WTC11 (cell line): ENCODE data around the gene KRT8. TPM values are rescaled to one million over a fixed set of nuclear protein-coding genes. Genes with fewer than 3 reads are reported as not detected.

Experiments used
- ATAC-seq: fragments of 200-7000 bp; cut with Tn5 transposase; 2 replicates; pipeline ENCODE4 v1.10.0; 2021; ENCODE audit warnings: mild to moderate bottlenecking, moderate library complexity
- CTCF ChIA-PET: fragments of 300-600 bp; sonication (Branson Sonifier 250); formaldehyde crosslinking; loops from one replicate; lab custom pipeline; 2021; ENCODE audit warnings: antibody characterized with exemption; lab: Charles Lee
- POLR2A ChIA-PET: fragments of 350-600 bp; sonication (Branson Sonifier 250); formaldehyde crosslinking; loops from one replicate; lab custom pipeline; 2021; ENCODE audit warnings: antibody characterized with exemption; lab: Charles Lee
- DNase-seq: peaks from one replicate; pipeline ENCODE4 v3.0.0; 2021; ENCODE audit warnings: low spot score
- H3K27ac Mint-ChIP-seq: 2 replicates; pipeline ENCODE4 v1.8.0; 2021; ENCODE audit warnings: mixed read lengths
- H3K27me3 Mint-ChIP-seq: 2 replicates; pipeline ENCODE4 v1.8.0; 2021; ENCODE audit warnings: low read depth, mild to moderate bottlenecking, moderate library complexity, mixed read lengths
- H3K36me3 Mint-ChIP-seq: 2 replicates; pipeline ENCODE4 v1.8.0; 2021; ENCODE audit warnings: mixed read lengths
- H3K4me1 Mint-ChIP-seq: 2 replicates; pipeline ENCODE4 v1.8.0; 2022; ENCODE audit warnings: mixed read lengths
- H3K4me3 Mint-ChIP-seq: 2 replicates; pipeline ENCODE4 v1.8.0; 2021; ENCODE audit warnings: mild to moderate bottlenecking, moderate library complexity, mixed read lengths
- H3K9me3 Mint-ChIP-seq: 2 replicates; pipeline ENCODE4 v1.8.0; 2021; ENCODE audit warnings: mixed read lengths
- EMX1 ChIP-seq: fragments of 250-450 bp; sonication (Bioruptor Pico); IDR thresholded peaks from 2 replicates; pipeline ENCODE4 v1.8.0; 2021; ENCODE audit warnings: mild to moderate bottlenecking
- FOXP1 ChIP-seq: sonication (generic); formaldehyde crosslinking; IDR thresholded peaks from 2 replicates; pipeline ENCODE4 v1.8.0; 2022; ENCODE audit warnings: missing genetic modification reagents, mild to moderate bottlenecking, moderate library complexity, borderline replicate concordance
- GABPB1 ChIP-seq: sonication (generic); formaldehyde crosslinking; IDR thresholded peaks from 2 replicates; pipeline ENCODE4 v1.8.1; 2023; ENCODE audit warnings: mild to moderate bottlenecking, missing genetic modification reagents
- GTF2I ChIP-seq: fragments of 250-450 bp; sonication (Bioruptor Pico); conservative IDR thresholded peaks from 2 replicates; pipeline ENCODE4 v1.4.0; 2021; ENCODE audit warnings: mild to moderate bottlenecking
- NFE2L1 ChIP-seq: sonication (generic); formaldehyde crosslinking; IDR thresholded peaks from 2 replicates; pipeline ENCODE4 v1.8.1; 2023; ENCODE audit warnings: missing genetic modification reagents
- NR2C2 ChIP-seq: sonication (generic); formaldehyde crosslinking; IDR thresholded peaks from 2 replicates; pipeline ENCODE4 v1.8.0; 2022; ENCODE audit warnings: mild to moderate bottlenecking, missing genetic modification reagents
- OVOL2 ChIP-seq: fragments of 250-450 bp; sonication (Bioruptor Pico); IDR thresholded peaks from 2 replicates; pipeline ENCODE4 v1.9.0; 2021; ENCODE audit warnings: mild to moderate bottlenecking, borderline replicate concordance
- PRRX2 ChIP-seq: fragments of 250-450 bp; sonication (Bioruptor Pico); IDR thresholded peaks from 2 replicates; pipeline ENCODE4 v1.8.0; 2021; ENCODE audit warnings: mild to moderate bottlenecking
- ZBTB21 ChIP-seq: sonication (generic); formaldehyde crosslinking; IDR thresholded peaks from 2 replicates; pipeline ENCODE4 v1.8.1; 2023; ENCODE audit warnings: mild to moderate bottlenecking, missing genetic modification reagents, borderline replicate concordance
- ZNF263 ChIP-seq: sonication (generic); formaldehyde crosslinking; IDR thresholded peaks from 2 replicates; pipeline ENCODE4 v1.8.1; 2022; ENCODE audit warnings: low read depth, mild to moderate bottlenecking, moderate library complexity, missing genetic modification reagents
- total RNA-seq: library from RNA; stranded (reverse); gene quantifications from 3 replicates; pipeline ENCODE4 v1.2.3, GENCODE V29; 2021
- TF ChIP-seq, protein P1 (sequence below): fragments of 250-450 bp; sonication (Bioruptor Pico); IDR thresholded peaks from 2 replicates; pipeline ENCODE4 v1.9.0; 2021; ENCODE audit warnings: mild to moderate bottlenecking
- TF ChIP-seq, protein P2 (sequence below): sonication (generic); formaldehyde crosslinking; IDR thresholded peaks from 2 replicates; pipeline ENCODE4 v1.8.1; 2023; ENCODE audit warnings: mild to moderate bottlenecking, missing genetic modification reagents, moderate library complexity
- TF ChIP-seq, protein P3 (sequence below): sonication (generic); formaldehyde crosslinking; IDR thresholded peaks from 2 replicates; pipeline ENCODE4 v1.8.0; 2022; ENCODE audit warnings: mild to moderate bottlenecking, missing genetic modification reagents
- TF ChIP-seq, protein P4 (sequence below): sonication (generic); formaldehyde crosslinking; IDR thresholded peaks from 2 replicates; pipeline ENCODE4 v1.8.0; 2023; ENCODE audit warnings: mild to moderate bottlenecking, missing genetic modification reagents
- TF ChIP-seq, protein P5 (sequence below): sonication (generic); formaldehyde crosslinking; IDR thresholded peaks from 2 replicates; pipeline ENCODE4 v1.8.1; 2022; ENCODE audit warnings: low read depth, missing genetic modification reagents, borderline replicate concordance
- TF ChIP-seq, protein P6 (sequence below): fragments of 200-600 bp; IDR thresholded peaks from 2 replicates; pipeline ENCODE4 v1.8.0; 2022; ENCODE audit warnings: antibody characterized with exemption

KRT8 gene
- total RNA-seq, 1 experiment from 2014 or later, result 477 TPM

DNA sequence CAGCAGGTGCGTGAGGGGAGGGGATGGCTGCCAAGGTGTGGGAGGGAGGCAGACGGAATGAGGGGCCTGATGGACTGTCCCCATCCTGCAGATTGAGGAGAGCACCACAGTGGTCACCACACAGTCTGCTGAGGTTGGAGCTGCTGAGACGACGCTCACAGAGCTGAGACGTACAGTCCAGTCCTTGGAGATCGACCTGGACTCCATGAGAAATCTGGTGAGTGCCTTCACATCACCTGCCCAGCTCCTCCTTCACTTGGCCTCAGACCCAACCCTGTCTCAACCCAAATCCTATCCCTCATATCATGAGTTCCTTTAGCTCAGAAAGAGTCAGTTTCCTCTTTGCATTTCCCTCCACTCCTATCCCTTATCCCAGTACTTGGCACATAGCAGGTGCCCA is 46.8 kb upstream of the KRT8 start:
- ChIA-PET POLR2A (interaction anchor here (1.0 to 5.2 kb wide), 2 partner anchors 14 to 48 kb away, joined by 3 to 44 read pairs; partner anchors contain the start of gene KRT8), CTCF (interaction anchor here (0.9 to 2.1 kb wide), 11 partner anchors 10 to 77 kb away, joined by 3 to 13 read pairs (median 5); partner anchors contain the start of gene KRT8)
- peaks cover 38% of the 10 kb centered on the region for H3K36me3 Mint-ChIP-seq
- H3K27me3 Mint-ChIP-seq, result no peaks in the 10 kb centered on the region; the same call in 1 of the 2 replicates
- peak overlapping the region; percentile 94 for H3K4me3 Mint-ChIP-seq
- H3K4me1 Mint-ChIP-seq, result peaks cover 45% of the 10 kb centered on the region
- H3K27ac Mint-ChIP-seq, result peak overlapping the region; percentile 91
- TF ChIP-seq NR2C2 (CRISPR knock-in tag) (no peak), FOXP1 (CRISPR knock-in tag) (no peak)
- DNase-seq (no peak), ATAC-seq (no peak)
- H3K9me3 Mint-ChIP-seq, result no peaks in the 10 kb centered on the region

DNA sequence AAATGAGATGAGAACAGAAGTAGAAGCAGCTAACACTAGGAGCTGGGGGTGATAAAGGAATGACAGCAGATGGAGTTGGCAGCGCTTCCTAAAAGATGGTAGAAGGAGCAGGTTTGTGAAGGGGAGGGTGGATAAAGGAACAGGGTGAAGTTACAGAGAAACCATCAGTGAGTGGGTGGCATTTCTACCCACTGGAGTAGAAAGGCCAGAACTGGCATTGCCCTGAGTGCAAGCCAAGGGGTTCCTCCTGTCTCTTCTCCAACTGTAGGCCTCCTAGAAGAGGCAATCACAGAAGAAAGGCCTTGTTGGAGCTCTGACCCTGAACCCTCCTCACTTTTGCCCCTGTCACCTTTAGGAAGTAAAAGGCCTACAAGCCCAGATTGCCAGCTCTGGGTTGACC is 46.2 kb upstream of the KRT8 start:
- ChIA-PET CTCF (interaction anchor here (0.9 to 2.1 kb wide), 8 partner anchors 9 to 76 kb away, joined by 3 to 13 read pairs (median 6); partner anchors contain the start of gene KRT8), POLR2A (interaction anchor here (2.5 to 5.2 kb wide), 2 partner anchors 25 to 47 kb away, joined by 10 to 44 read pairs; partner anchors contain the start of gene KRT8)
- Mint-ChIP-seq H3K27me3 (no peaks in the 10 kb centered on the region; the same call in 1 of the 2 replicates), H3K27ac (peak overlapping the region; percentile 91), H3K9me3 (no peaks in the 10 kb centered on the region), H3K36me3 (peaks cover 38% of the 10 kb centered on the region), H3K4me1 (peaks cover 50% of the 10 kb centered on the region), H3K4me3 (peak overlapping the region; percentile 94)
- DNase-seq (no peak), ATAC-seq (no peak)
- TF ChIP-seq OVOL2 (CRISPR knock-in tag), result no peak
- TF ChIP-seq, protein P1, sequence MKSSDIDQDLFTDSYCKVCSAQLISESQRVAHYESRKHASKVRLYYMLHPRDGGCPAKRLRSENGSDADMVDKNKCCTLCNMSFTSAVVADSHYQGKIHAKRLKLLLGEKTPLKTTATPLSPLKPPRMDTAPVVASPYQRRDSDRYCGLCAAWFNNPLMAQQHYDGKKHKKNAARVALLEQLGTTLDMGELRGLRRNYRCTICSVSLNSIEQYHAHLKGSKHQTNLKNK (CRISPR knock-in tag), result 0 out of 2 replicates have a peak, but pooled peaks have one; percentile 43

DNA sequence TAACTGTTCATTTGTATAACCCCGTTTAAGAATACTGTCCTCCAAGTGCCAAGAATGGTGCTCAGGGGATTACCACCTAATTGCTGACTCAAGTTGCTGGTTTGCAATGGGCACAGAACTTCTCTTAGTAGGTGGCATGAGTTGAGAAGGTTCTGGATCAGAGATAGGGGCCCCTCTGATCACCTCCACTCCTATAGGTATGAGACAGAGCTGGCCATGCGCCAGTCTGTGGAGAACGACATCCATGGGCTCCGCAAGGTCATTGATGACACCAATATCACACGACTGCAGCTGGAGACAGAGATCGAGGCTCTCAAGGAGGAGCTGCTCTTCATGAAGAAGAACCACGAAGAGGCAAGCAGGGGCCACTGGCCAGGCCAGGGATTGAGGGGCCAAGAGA is 45.7 kb upstream of the KRT8 start:
- peaks cover 38% of the 10 kb centered on the region for H3K36me3 Mint-ChIP-seq
- H3K27me3 Mint-ChIP-seq, result no peaks in the 10 kb centered on the region
- ATAC-seq (no peak), DNase-seq (no peak)
- peak overlapping the region; percentile 94 for H3K4me3 Mint-ChIP-seq
- ChIA-PET CTCF (interaction anchor here (1.0 to 2.1 kb wide), 2 partner anchors 30 to 56 kb away, joined by 4 to 12 read pairs; partner anchors contain the start of gene EIF4B), POLR2A (interaction anchor here (0.5 to 5.2 kb wide), 5 partner anchors 14 to 47 kb away, joined by 3 to 44 read pairs (median 10); partner anchors contain the start of gene KRT8)
- no peaks in the 10 kb centered on the region for H3K9me3 Mint-ChIP-seq
- no peak for TF ChIP-seq ZBTB21 (CRISPR knock-in tag)
- no peak for TF ChIP-seq ZNF263
- no peak for TF ChIP-seq NFE2L1
- no peak for TF ChIP-seq NR2C2 (CRISPR knock-in tag)
- TF ChIP-seq, protein P2, sequence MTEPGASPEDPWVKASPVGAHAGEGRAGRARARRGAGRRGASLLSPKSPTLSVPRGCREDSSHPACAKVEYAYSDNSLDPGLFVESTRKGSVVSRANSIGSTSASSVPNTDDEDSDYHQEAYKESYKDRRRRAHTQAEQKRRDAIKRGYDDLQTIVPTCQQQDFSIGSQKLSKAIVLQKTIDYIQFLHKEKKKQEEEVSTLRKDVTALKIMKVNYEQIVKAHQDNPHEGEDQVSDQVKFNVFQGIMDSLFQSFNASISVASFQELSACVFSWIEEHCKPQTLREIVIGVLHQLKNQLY, result no peak
- TF ChIP-seq, protein P3, sequence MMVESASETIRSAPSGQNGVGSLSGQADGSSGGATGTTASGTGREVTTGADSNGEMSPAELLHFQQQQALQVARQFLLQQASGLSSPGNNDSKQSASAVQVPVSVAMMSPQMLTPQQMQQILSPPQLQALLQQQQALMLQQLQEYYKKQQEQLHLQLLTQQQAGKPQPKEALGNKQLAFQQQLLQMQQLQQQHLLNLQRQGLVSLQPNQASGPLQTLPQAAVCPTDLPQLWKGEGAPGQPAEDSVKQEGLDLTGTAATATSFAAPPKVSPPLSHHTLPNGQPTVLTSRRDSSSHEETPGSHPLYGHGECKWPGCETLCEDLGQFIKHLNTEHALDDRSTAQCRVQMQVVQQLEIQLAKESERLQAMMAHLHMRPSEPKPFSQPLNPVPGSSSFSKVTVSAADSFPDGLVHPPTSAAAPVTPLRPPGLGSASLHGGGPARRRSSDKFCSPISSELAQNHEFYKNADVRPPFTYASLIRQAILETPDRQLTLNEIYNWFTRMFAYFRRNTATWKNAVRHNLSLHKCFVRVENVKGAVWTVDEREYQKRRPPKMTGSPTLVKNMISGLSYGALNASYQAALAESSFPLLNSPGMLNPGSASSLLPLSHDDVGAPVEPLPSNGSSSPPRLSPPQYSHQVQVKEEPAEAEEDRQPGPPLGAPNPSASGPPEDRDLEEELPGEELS (CRISPR knock-in tag), result no peak
- no peak for TF ChIP-seq GTF2I (CRISPR knock-in tag)
- no peak for TF ChIP-seq EMX1 (CRISPR knock-in tag)
- TF ChIP-seq, protein P4, sequence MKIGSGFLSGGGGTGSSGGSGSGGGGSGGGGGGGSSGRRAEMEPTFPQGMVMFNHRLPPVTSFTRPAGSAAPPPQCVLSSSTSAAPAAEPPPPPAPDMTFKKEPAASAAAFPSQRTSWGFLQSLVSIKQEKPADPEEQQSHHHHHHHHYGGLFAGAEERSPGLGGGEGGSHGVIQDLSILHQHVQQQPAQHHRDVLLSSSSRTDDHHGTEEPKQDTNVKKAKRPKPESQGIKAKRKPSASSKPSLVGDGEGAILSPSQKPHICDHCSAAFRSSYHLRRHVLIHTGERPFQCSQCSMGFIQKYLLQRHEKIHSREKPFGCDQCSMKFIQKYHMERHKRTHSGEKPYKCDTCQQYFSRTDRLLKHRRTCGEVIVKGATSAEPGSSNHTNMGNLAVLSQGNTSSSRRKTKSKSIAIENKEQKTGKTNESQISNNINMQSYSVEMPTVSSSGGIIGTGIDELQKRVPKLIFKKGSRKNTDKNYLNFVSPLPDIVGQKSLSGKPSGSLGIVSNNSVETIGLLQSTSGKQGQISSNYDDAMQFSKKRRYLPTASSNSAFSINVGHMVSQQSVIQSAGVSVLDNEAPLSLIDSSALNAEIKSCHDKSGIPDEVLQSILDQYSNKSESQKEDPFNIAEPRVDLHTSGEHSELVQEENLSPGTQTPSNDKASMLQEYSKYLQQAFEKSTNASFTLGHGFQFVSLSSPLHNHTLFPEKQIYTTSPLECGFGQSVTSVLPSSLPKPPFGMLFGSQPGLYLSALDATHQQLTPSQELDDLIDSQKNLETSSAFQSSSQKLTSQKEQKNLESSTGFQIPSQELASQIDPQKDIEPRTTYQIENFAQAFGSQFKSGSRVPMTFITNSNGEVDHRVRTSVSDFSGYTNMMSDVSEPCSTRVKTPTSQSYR (CRISPR knock-in tag), result no peak
- TF ChIP-seq, protein P5, sequence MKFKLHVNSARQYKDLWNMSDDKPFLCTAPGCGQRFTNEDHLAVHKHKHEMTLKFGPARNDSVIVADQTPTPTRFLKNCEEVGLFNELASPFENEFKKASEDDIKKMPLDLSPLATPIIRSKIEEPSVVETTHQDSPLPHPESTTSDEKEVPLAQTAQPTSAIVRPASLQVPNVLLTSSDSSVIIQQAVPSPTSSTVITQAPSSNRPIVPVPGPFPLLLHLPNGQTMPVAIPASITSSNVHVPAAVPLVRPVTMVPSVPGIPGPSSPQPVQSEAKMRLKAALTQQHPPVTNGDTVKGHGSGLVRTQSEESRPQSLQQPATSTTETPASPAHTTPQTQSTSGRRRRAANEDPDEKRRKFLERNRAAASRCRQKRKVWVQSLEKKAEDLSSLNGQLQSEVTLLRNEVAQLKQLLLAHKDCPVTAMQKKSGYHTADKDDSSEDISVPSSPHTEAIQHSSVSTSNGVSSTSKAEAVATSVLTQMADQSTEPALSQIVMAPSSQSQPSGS (CRISPR knock-in tag), result no peak
- TF ChIP-seq, protein P6, sequence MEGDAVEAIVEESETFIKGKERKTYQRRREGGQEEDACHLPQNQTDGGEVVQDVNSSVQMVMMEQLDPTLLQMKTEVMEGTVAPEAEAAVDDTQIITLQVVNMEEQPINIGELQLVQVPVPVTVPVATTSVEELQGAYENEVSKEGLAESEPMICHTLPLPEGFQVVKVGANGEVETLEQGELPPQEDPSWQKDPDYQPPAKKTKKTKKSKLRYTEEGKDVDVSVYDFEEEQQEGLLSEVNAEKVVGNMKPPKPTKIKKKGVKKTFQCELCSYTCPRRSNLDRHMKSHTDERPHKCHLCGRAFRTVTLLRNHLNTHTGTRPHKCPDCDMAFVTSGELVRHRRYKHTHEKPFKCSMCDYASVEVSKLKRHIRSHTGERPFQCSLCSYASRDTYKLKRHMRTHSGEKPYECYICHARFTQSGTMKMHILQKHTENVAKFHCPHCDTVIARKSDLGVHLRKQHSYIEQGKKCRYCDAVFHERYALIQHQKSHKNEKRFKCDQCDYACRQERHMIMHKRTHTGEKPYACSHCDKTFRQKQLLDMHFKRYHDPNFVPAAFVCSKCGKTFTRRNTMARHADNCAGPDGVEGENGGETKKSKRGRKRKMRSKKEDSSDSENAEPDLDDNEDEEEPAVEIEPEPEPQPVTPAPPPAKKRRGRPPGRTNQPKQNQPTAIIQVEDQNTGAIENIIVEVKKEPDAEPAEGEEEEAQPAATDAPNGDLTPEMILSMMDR, result no peak
- no peak for TF ChIP-seq GABPB1
- TF ChIP-seq PRRX2 (CRISPR knock-in tag), result no peak
- H3K27ac Mint-ChIP-seq, result peak overlapping the region; percentile 87
- H3K4me1 Mint-ChIP-seq, result peaks cover 56% of the 10 kb centered on the region
